Astrocyte (in vitro differentiated cells and primary cell): ENCODE results near the gene PXDN. TPM values are rescaled to one million over a fixed set of nuclear protein-coding genes. Genes with fewer than 3 reads are reported as not detected.
"Not testable (repeated sequence)": the region's sequence is repeated elsewhere in the genome, so short reads cannot be mapped to it uniquely, and the experiment has no call there.

Experiments
- DNase-seq: peaks from one replicate; pipeline ENCODE4 v3.0.0-alpha.2; 2010; ENCODE audit warnings: low read depth
- FAIRE-seq: peaks from 2 replicates; lab custom pipeline; 2011; peaks lifted over from hg19 to GRCh38; lab: Jason Lieb, UNC
- H2AFZ ChIP-seq: 2 replicates; pipeline ENCODE4 v1.6.0; 2012; ENCODE audit warnings: low read depth, low read length, inconsistent platforms
- H3K27ac ChIP-seq: 2 replicates; pipeline ENCODE4 v1.5.1; 2011; ENCODE audit warnings: low read depth, low read length, inconsistent platforms
- H3K27me3 ChIP-seq: 2 replicates; pipeline ENCODE4 v1.6.0; 2011; ENCODE audit warnings: low read length, inconsistent platforms; ENCODE audit not compliant: insufficient read depth
- H3K36me3 ChIP-seq: 2 replicates; pipeline ENCODE4 v1.5.1; 2011; ENCODE audit warnings: low read length, inconsistent platforms; ENCODE audit not compliant: insufficient read depth
- H3K4me1 ChIP-seq: 2 replicates; pipeline ENCODE4 v1.5.1; 2011; ENCODE audit warnings: low read length, inconsistent platforms; ENCODE audit not compliant: insufficient read depth
- H3K4me2 ChIP-seq: 2 replicates; pipeline ENCODE4 v1.6.0; 2012; ENCODE audit warnings: low read length, inconsistent platforms
- H3K4me3 ChIP-seq: 2 replicates; pipeline ENCODE4 v1.5.1; 2011; ENCODE audit warnings: low read depth, mild to moderate bottlenecking, low read length, inconsistent platforms; ENCODE audit not compliant: insufficient read depth
- H3K79me2 ChIP-seq: 2 replicates; pipeline ENCODE4 v1.6.0; 2012; ENCODE audit warnings: mild to moderate bottlenecking, low read length, inconsistent platforms; ENCODE audit not compliant: insufficient read depth
- H3K9ac ChIP-seq: 2 replicates; pipeline ENCODE4 v1.6.0; 2012; ENCODE audit warnings: mild to moderate bottlenecking, low read length, inconsistent platforms
- H3K9me3 ChIP-seq: 2 replicates; pipeline ENCODE4 v1.5.1; 2012; ENCODE audit warnings: low read depth, mild to moderate bottlenecking, low read length, inconsistent platforms; ENCODE audit not compliant: insufficient read depth
- H4K20me1 ChIP-seq: 2 replicates; pipeline ENCODE4 v1.6.0; 2012; ENCODE audit warnings: low read length, inconsistent platforms; ENCODE audit not compliant: insufficient read depth
- H3K27ac Mint-ChIP-seq: one replicate; pipeline ENCODE4 v1.8.0; 2021; ENCODE audit warnings: mild to moderate bottlenecking, mixed read lengths; ENCODE audit not compliant: unreplicated experiment
- H3K27me3 Mint-ChIP-seq: one replicate; pipeline ENCODE4 v1.8.0; 2021; ENCODE audit warnings: low read depth, mixed read lengths; ENCODE audit not compliant: unreplicated experiment
- H3K36me3 Mint-ChIP-seq: one replicate; pipeline ENCODE4 v1.8.0; 2021; ENCODE audit warnings: low read depth, mixed read lengths; ENCODE audit not compliant: unreplicated experiment
- H3K4me1 Mint-ChIP-seq: one replicate; pipeline ENCODE4 v1.8.0; 2021; ENCODE audit warnings: low read depth, mixed read lengths; ENCODE audit not compliant: unreplicated experiment
- H3K4me3 Mint-ChIP-seq: one replicate; pipeline ENCODE4 v1.8.0; 2021; ENCODE audit warnings: mild to moderate bottlenecking, moderate library complexity, mixed read lengths; ENCODE audit not compliant: unreplicated experiment
- H3K9me3 Mint-ChIP-seq: one replicate; pipeline ENCODE4 v1.8.0; 2021; ENCODE audit warnings: mild to moderate bottlenecking, mixed read lengths; ENCODE audit not compliant: unreplicated experiment
- CTCF ChIP-seq: IDR thresholded peaks from 2 replicates; pipeline ENCODE4 v1.5.1; 2011; ENCODE audit warnings: low read depth, mild to moderate bottlenecking, inconsistent platforms, low read length, moderate library complexity; ENCODE audit not compliant: insufficient read depth
- EZH2 ChIP-seq: IDR thresholded peaks from 2 replicates; pipeline ENCODE4 v1.6.1; 2012; ENCODE audit warnings: mild to moderate bottlenecking, low read length, inconsistent platforms; ENCODE audit not compliant: insufficient read depth
- total RNA-seq: library from RNA; stranded (reverse); gene quantifications from 2 replicates; pipeline ENCODE4 v1.2.1, GENCODE V29; 2021

The PXDN gene
- total RNA-seq, 1 donor from 2014 or later = 417 TPM

- Histone ChIP-seq H3K79me2 (peaks cover 80% of the 10 kb centered on the region), H3K4me2 (no peak overlapping the region), H3K27me3 (no peaks in the 10 kb centered on the region), H4K20me1 (peaks cover 79% of the 10 kb centered on the region), H2AFZ (no peak overlapping the region), H3K36me3 (no peaks in the 10 kb centered on the region), H3K9me3 (no peaks in the 10 kb centered on the region), H3K9ac (no peak overlapping the region), H3K27ac (no peak overlapping the region), H3K4me3 (no peak overlapping the region), H3K4me1 (no peaks in the 10 kb centered on the region)
- H3K27me3 Mint-ChIP-seq = no peaks in the 10 kb centered on the region
- peaks cover 8% of the 10 kb centered on the region for H3K36me3 Mint-ChIP-seq
- no peak for TF ChIP-seq CTCF
- no peak for TF ChIP-seq EZH2
- no peaks in the 10 kb centered on the region for H3K9me3 Mint-ChIP-seq
- H3K4me3 Mint-ChIP-seq = no peak overlapping the region
- peaks cover 11% of the 10 kb centered on the region for H3K4me1 Mint-ChIP-seq
- no peak overlapping the region for H3K27ac Mint-ChIP-seq
- FAIRE-seq (no peak), DNase-seq (no peak)
These were observed 42.6 kb downstream of the PXDN start for GRCh38 chr2:1701556-1702185.

DNA sequence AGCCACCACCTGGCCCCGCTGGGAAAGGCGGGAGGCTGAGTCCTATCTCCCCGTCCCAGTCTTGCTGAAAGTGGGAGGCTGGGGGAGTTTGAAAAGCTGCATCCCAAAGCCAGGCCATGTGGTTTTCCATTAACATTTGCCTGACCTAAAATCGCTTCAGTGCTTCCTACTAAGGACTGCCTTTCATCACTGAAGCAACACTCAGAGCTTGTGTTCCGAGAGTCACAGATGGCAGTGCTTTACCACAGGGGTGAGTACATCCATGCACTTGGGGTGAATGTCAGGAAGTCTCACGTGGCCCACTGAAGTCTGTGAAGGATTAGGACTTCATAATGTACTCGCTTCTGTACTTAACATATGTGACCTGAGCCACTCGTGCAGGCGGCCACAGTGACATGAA, 43.3 kb downstream of the PXDN start:
- Mint-ChIP-seq H3K27me3 (no peaks in the 10 kb centered on the region), H3K4me1 (peaks cover 11% of the 10 kb centered on the region), H3K9me3 (no peaks in the 10 kb centered on the region), H3K27ac (no peak overlapping the region), H3K4me3 (no peak overlapping the region), H3K36me3 (peaks cover 8% of the 10 kb centered on the region)
- no peak for FAIRE-seq
- Histone ChIP-seq H3K9ac (no peak overlapping the region), H3K36me3 (no peaks in the 10 kb centered on the region), H3K27me3 (no peaks in the 10 kb centered on the region), H3K27ac (no peak overlapping the region), H4K20me1 (peaks cover 81% of the 10 kb centered on the region), H3K9me3 (no peaks in the 10 kb centered on the region), H3K4me2 (no peak overlapping the region), H3K4me1 (no peaks in the 10 kb centered on the region), H3K4me3 (no peak overlapping the region), H2AFZ (no peak overlapping the region), H3K79me2 (peaks cover 83% of the 10 kb centered on the region)
- no peak for DNase-seq
- TF ChIP-seq EZH2 (no peak), CTCF (no peak)

DNA sequence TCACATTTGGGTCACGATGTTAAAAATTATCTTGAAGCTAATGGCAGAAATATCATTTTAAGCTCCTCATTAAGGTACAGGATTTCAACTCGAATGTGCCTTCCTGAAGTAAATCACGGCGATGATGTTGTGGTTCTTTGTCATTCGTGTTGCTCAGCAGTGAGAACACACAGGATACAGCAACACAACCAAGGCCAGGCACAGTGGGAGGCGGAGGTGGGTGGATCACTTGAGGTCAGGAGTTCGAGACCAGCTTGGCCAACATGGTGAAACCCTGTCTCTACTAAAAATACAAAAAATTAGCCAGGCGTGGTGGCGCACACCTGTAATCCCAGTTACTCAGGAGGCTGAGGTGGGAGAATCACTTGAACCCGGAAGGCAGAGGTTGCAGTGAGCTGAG, 43.9 kb downstream of the PXDN start:
- H3K9ac ChIP-seq, H3K36me3 Mint-ChIP-seq, H3K4me3 Mint-ChIP-seq, H3K4me3 ChIP-seq, H2AFZ ChIP-seq, H3K27ac Mint-ChIP-seq, H3K4me1 ChIP-seq, H3K27ac ChIP-seq, H3K36me3 ChIP-seq, FAIRE-seq, H3K27me3 Mint-ChIP-seq, H3K9me3 ChIP-seq, H3K27me3 ChIP-seq, DNase-seq, H3K4me2 ChIP-seq, H3K9me3 Mint-ChIP-seq: not testable (repeated sequence)
- Histone ChIP-seq H4K20me1 (peaks cover 78% of the 10 kb centered on the region), H3K79me2 (peaks cover 80% of the 10 kb centered on the region)
- peaks cover 11% of the 10 kb centered on the region for H3K4me1 Mint-ChIP-seq
